Measurements from ENCODE around the gene MRPL53. TPM values are rescaled to one million over a fixed set of nuclear protein-coding genes. Genes with fewer than 3 reads are reported as not detected.

MRPL53 gene
- total and polyA plus RNA-seq, 2 of the 13 experiments (the other 11 are each of a cell fraction or from before 2014, with no cell fraction given), result 34.3 to 51.9 TPM

- TF ChIP-seq ZBTB4 (CRISPR knock-in tag; IDR thresholded peaks at IDR 0.05; ENCODE audit: borderline replicate concordance) (no peak), ZNF124 (CRISPR knock-in tag; IDR thresholded peaks at IDR 0.05) (peak; percentile 75; the same call in 1 of the 2 replicates), CEBPG (CRISPR knock-in tag; IDR thresholded peaks at IDR 0.05) (peak; percentile 58), HDAC1 (CRISPR knock-in tag; IDR thresholded peaks at IDR 0.05) (peak; percentile 95), ZNF788 (CRISPR knock-in tag; IDR thresholded peaks at IDR 0.05; ENCODE audit: borderline replicate concordance) (peak; percentile 48; the same call in 1 of the 2 replicates), TIGD3 (CRISPR knock-in tag; IDR thresholded peaks at IDR 0.05; ENCODE audit: borderline replicate concordance) (peak; percentile 74; the same call in 1 of the 2 replicates), CREBL2 (CRISPR knock-in tag; IDR thresholded peaks at IDR 0.05; ENCODE audit: borderline replicate concordance) (peak; percentile 32; the same call in 1 of the 2 replicates), ZNF557 (CRISPR knock-in tag; IDR thresholded peaks at IDR 0.05) (peak; percentile 73; the same call in 1 of the 2 replicates), ZNF567 (CRISPR knock-in tag; IDR thresholded peaks at IDR 0.05; ENCODE audit: borderline replicate concordance) (peak; percentile 49; the same call in 1 of the 2 replicates), ZNF564 (CRISPR knock-in tag; IDR thresholded peaks at IDR 0.05) (peak; percentile 37), SOX6 (IDR thresholded peaks at IDR 0.05) (no peak), SOX6 (CRISPR knock-in tag; IDR thresholded peaks at IDR 0.05) (peak; percentile 70), PHB2 (IDR thresholded peaks at IDR 0.05; ENCODE audit: partially characterized antibody) (no peak), ZNF33B (CRISPR knock-in tag; IDR thresholded peaks at IDR 0.05) (peak; percentile 72; the same call in 1 of the 2 replicates), FOXK2 (IDR thresholded peaks at IDR 0.05) (no peak), MIER3 (CRISPR knock-in tag; IDR thresholded peaks at IDR 0.05; ENCODE audit: borderline replicate concordance) (0 out of 2 replicates have a peak, but pooled peaks have one; percentile 67), FOXP4 (CRISPR knock-in tag; IDR thresholded peaks at IDR 0.05) (no peak; the same call in none of the 2 replicates), JUND (CRISPR knock-in tag; IDR thresholded peaks at IDR 0.05) (0 out of 2 replicates have a peak, but pooled peaks have one; percentile 39), ELF1 (CRISPR knock-in tag; IDR thresholded peaks at IDR 0.05) (peak; percentile 42), KLF12 (CRISPR knock-in tag; IDR thresholded peaks at IDR 0.05; ENCODE audit: borderline replicate concordance) (peak; percentile 7; the same call in 1 of the 2 replicates), ZNF446 (CRISPR knock-in tag; IDR thresholded peaks at IDR 0.05) (peak; percentile 89; the same call in 1 of the 2 replicates), SOX13 (IDR thresholded peaks at IDR 0.05) (no peak; the same call in 1 of the 2 replicates), SOX13 (CRISPR knock-in tag; conservative IDR thresholded peaks at IDR 0.05 in 1 of 2, IDR thresholded peaks at IDR 0.05 in 1 of 2) (peak in 1 of 2 experiments; percentile 46; a peak in 1 of 4 replicates)
These were observed 30.6 kb downstream of the MRPL53 start, which contains the start of gene RTKN (continued) for GRCh38 chr2:74441690-74442482.

All from HepG2 (cell line).